HG02970 (cell line): ENCODE measurements around the gene OST4.
"Not testable (repeated sequence)": the region's sequence is repeated elsewhere in the genome, so short reads cannot be mapped to it uniquely, and the experiment has no call there.

Experiments
- ATAC-seq: cut with Tn5 transposase; IDR thresholded peaks from one replicate; pipeline ENCODE4 v1.9.1; 2021; ENCODE audit warnings: mild to moderate bottlenecking, moderate library complexity, moderate number of reproducible peaks; ENCODE audit not compliant: unreplicated experiment, low FRiP score

Gene OST4

GRCh38 chr2:27080603-27080936 is 9.1 kb upstream of the OST4 start:
- no peak for ATAC-seq

DNA sequence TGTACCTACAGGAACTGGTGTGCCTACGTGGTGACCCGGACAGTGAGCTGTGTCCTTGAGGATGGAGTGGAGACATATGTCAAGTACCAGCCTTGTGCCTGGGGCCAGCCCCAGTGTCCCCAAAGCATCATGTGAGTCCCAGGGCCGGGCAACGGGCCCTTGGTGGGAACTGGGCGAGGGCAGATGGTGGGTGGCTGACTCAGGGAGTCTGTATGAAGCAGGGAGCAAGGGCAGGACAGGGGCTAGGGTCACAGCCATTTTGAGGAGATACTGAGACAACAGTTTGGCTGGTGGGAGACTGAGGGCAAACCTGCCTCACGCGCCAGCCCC is 8.7 kb upstream of the OST4 start:
- no peak for ATAC-seq

DNA sequence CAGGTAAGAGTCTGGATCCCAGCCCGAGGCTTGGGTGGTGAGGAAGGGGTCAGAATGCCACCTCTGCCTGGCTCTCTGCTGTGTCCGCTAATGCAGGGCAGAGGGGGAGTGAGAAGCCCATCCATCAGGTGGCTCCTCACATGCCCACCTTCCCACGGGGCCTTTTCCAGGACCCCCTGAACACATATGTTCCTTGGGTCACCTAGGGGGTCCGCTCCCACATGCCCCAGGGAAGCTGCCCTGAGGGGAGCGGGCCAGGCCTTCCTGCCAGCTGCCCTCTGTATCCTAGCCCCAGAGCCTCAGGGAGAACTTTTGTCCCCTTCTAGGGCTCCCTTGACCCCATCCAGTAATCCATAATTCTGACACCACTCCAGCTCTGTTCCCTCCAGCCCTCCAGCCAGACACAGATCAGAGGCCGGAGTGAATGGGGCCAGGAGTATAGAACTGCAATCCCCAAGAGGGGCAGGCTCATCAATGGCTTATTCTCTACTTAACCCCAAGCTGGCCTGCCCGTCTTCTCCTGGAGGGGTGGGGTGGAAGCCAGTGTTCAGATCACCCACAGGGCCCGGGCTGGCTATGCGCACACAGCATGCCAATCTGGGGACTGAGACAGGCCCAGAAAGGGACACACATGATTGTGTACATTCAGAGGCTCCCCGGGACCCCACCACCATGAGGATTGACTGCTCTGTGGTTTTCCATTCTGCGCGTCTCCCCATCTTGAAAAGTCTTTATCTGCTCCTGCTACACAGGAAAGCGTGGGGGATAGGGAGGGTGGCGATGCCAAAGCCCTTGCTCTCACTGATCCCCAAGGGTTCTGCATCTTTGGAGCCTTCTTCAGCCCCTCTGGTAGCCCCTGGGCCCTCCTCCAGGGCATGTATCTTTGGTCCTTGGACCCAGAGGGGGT is 8.0 kb upstream of the OST4 start:
- ATAC-seq = no peak

DNA sequence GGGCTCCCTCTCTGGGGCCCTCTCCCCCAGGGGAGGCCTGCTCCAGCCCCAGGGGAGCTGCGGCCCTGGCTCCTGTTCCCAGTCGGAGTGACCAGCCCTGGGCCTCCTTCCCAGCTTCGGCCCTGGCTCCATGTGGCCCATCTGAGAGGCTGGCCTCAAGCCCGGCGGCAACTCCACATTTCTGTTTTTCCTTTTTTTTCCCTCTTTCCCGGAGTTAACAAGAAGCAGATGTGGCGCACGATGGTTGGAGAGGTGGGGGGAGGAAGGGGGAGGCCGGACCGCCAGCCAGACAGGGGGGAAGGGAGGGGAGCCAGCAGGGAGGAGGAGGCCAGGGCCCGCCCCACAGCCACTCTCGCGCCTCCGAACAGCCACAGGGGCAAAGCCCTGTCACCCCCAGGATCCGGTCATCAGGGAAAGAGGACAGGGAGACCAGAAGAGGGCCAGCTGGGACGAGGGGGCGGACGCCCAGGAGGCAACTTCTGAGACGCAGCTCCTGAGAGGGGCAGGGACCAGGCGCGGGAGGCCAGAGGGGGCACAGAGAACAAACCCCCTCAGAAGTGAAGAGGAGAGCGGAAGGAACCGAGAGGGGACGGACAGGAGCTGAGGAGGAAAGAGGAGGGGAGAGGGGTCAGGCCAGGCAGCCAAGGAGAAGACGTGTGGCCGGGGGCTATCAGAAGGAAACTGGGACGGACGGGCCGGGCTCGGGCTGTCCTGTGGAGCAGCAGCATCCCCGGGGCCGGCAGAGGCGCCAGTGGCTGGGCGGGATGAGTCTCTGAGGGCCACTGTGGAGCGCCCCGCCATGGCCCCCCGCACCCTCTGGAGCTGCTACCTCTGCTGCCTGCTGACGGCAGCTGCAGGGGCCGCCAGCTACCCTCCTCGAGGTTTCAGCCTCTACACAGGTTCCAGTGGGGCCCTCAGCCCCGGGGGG is 7.1 kb upstream of the OST4 start, which contains the start of gene EMILIN1:
Gene EMILIN1 (plus strand): TSS at position 349 of the 928 bp plus-strand sequence. CDS start 451 bp downstream, at position 800.
- no peak for ATAC-seq

- ATAC-seq = no peak
Measured at GRCh38 chr2:27077231-27077630, 5.8 kb upstream of the OST4 start.

DNA sequence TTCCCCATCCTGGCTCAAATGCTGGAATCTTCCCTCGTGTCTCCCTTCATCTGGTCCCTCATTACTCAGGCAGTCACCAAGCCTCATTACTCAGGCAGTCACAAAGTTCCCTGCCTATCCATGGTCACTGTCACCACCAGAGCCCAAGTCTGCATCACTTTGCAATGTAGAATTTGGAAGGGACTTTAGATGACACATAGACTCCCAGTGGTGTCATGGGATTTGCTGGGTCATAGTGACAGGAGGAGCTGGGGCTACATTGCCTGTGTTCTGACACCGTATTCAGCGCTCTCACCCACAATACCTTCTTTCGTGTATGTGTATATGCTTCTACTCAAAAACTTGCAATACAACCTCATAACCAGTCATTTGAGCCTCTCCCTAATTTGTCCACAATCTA is 4.9 kb upstream of the OST4 start:
- ATAC-seq = no peak

DNA sequence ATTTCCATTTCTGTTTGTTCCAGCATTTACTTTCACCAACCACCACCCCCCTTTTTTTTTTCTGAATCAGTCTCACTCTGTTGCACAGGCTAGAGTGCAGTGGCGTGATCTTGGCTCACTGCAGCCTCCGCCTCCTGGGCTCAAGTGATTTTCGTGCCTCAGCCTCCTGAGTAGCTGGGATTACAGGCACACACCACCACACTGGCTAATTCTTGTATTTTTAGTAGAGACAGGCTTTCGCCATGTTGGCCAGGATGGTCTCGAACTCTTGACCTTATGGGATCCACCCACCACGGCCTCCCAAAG is 4.1 kb upstream of the OST4 start:
- not testable (repeated sequence) for ATAC-seq

DNA sequence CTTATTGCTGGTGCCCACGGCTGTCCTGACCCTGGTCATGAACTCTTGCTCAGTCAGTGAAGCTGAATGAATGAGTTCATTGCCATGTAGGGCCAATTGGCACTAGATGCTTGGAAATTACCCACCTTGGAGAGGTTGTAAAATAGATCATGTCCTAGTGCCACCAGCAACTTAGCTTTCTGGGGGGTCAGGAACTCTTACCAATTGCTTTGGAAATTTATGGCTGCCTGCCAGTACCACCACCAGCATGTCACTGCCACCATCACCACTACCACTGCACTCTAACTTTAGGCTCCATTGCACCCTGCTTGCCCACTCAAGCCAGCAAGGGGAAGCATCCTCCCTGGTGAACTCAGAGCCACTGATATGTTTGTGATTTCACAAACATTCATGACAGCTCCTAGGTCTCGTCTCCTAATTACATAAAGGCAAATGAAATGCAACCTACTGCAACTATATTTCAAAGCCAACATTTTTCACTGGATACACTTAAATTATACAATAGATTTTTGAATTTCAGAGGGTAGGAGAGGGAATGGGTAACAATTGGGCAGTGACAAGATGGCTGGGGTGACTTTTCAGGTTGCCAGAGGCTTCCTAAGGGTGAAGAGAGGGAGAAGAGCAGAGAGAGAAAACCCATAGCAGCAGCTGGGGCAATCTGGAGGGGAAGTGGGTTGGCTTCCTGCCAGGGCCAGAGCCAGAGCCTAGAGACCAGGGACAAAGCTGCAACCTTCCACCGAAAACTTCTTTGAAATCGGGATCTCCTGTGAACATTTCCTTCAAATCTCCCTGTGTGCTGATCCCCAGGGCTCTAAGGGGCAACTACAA is 3.5 kb upstream of the OST4 start:
- no peak for ATAC-seq

- no peak for ATAC-seq
Measured at GRCh38 chr2:27073782-27074181, 2.3 kb upstream of the OST4 start.

DNA sequence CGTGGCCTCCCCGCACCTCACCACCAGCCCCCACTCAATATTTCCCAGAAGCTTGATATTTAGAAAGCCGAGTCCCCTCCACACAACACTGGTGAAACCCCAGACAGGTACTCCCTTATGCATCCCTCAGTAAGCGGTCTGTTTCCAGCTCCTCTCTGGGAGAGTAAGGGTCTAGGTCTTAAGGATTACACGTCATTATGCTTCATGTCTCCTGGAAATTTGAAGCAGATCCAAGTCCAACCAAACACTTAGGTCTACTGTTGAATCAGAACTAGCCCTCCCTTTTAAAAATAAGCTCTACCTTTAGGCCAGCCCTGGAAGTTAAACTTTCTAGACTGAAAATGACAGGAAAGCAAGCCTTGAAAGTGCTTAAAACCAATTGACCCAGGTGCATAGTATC is 1.5 kb upstream of the OST4 start:
- no peak for ATAC-seq

- no peak for ATAC-seq
Measured at GRCh38 chr2:27071990-27072830, 756 bp upstream of the OST4 start.

DNA sequence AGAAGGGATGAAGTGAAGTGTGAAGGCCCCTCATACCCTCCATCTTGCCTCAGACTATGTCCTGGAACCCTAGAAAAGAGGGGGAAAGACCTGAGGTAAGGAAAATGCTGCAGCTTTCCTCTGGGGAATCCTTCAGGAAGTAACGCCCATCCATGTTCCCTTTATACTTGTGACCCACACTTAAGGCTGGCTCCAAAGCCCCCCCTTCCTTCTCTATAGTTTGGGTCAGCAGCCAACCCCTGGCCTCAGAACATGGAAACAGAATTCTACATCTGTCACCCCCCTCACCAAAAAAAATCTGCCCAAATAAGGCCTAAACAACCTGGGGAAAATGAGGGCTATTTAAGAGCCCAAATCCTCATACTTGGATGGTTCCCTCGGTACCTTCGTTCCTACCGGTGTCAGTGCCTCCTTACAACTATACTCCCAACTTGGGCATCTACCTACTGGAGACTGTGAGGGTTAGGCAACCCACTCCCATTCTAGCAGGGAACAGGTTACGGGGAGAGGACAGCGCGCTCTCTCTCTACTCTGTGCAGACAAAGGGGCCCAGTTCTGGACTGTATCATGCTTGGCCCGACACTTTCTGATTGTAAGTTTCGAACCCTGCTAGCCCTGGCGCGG is 689 bp downstream of the OST4 start:
- ATAC-seq = no peak

- no peak for ATAC-seq
Measured at GRCh38 chr2:27069961-27070618, 1.4 kb downstream of the OST4 start.

- ATAC-seq = no peak
Measured at GRCh38 chr2:27069436-27069835, 2.0 kb downstream of the OST4 start.

GRCh38 chr2:27067385-27067784 is 4.1 kb downstream of the OST4 start:
- no peak for ATAC-seq

- ATAC-seq = no peak
Measured at GRCh38 chr2:27065128-27065527, 6.3 kb downstream of the OST4 start.

DNA sequence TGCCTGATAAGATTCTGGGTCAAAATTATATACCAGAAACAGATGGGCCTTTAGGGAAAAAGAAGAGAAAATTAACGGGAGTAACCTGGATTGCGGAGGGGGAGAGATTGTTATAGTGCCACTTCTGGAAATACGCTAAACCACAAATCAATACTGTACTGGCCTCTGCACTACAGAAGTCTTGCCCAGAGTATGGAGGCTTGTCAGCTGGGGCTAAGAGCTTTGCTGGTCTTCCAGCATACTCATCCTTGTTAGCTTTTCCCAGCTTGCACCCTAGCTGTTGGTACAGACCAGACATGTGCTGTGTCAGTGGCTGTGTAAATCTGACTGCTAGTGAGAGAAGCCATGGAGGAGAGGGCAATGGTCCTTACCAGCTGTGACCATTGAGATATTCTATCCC is 11.1 kb downstream of the OST4 start:
- no peak for ATAC-seq

DNA sequence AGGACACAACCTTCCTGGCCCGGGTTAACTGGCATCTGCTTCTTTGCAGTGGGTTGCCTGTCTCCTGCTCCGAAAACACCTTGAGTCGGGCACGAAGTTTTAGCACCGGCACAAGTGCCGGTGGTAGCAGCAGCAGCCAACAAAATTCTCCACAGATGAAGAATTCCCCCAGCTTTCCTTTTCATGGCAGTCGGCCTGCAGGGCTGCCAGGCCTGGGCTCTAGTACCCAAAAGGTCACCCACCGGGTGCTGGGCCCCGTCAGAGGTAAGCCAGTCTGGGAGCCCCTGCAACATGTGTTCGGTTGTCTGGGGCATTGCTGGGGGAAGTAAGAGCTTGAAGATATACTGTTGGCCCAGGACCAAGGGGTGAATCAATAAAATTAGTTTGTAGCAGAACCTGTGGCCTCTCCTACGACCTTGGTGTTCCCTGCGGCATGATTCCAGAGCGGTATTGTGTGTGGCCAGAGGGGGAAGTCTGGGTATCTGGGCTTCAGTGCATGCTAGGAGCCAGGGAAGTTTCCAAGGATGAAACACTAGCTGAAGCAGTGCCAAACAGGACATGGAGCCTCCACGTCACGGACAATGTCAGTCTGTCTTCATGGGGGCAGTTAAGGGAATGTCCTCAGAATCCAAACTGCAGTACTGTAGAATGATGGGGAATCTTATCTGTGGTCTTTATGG is 12.2 kb downstream of the OST4 start:
- ATAC-seq = no peak
